GM21529 (cell line): Measurements from ENCODE around the gene C1orf167.
"Not testable (repeated sequence)": the region's sequence is repeated elsewhere in the genome, so short reads cannot be mapped to it uniquely, and the experiment has no call there.

Experiments used
- ATAC-seq: cut with Tn5 transposase; IDR thresholded peaks from one replicate; pipeline ENCODE4 v1.9.1; 2021; ENCODE audit not compliant: unreplicated experiment

C1orf167 gene

GRCh38 chr1:11800756-11801433 is 38.9 kb downstream of the C1orf167 start:
- no peak for ATAC-seq

GRCh38 chr1:11802616-11802972 is 40.6 kb downstream of the C1orf167 start:
- ATAC-seq: no peak

- ATAC-seq: peak; percentile 28
Observed at GRCh38 chr1:11802973-11803885, 41.2 kb downstream of the C1orf167 start.

GRCh38 chr1:11803924-11804665 is 42.1 kb downstream of the C1orf167 start:
- ATAC-seq: not testable (repeated sequence)

DNA sequence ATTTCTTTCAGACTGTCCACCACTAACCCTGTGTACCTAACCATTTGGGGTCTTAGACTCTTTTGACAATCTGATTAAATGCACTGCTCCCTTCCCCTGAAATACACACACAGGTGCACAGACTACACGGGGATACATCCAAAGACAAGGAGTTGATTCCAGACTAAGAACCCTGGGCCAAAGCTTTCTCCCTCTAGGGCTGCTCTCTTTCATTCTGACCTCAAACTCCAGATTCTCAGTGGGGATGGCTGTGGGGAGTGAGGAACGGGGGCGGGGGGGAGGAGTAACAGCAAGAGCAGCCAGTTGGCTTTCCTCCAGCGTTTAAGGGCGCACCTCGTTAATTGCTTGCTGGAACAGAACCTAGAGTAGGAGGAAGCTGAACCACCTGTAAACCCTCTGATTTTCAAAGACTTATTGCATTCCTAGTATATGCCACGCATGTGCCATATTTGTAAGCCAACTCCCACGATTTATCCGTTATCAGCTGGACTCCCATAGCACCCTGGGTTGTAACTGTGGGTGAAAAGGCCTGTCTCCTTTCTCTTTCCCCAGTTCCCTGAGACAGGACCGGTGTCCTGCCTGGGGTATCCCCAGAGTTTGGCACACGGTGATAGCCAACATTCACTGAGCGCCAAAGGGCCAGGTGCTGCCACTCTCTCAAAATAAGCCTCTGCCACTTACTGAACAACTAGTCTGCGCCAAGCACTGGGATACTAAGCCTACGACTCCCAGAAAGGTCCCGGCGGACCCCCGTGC is 42.9 kb downstream of the C1orf167 start:
- ATAC-seq: no peak

GRCh38 chr1:11805422-11806306 is 43.7 kb downstream of the C1orf167 start, which contains the start of the genes CLCN6 and MTHFR:
Gene CLCN6, plus strand, starts transcription at chr1:11806191. Its CDS starts 72 bp downstream, at chr1:11806263.
Gene MTHFR, minus strand, starts transcription at chr1:11805964. Its CDS starts 2,848 bp downstream, at chr1:11803116.
- ATAC-seq: peak; percentile 78

DNA sequence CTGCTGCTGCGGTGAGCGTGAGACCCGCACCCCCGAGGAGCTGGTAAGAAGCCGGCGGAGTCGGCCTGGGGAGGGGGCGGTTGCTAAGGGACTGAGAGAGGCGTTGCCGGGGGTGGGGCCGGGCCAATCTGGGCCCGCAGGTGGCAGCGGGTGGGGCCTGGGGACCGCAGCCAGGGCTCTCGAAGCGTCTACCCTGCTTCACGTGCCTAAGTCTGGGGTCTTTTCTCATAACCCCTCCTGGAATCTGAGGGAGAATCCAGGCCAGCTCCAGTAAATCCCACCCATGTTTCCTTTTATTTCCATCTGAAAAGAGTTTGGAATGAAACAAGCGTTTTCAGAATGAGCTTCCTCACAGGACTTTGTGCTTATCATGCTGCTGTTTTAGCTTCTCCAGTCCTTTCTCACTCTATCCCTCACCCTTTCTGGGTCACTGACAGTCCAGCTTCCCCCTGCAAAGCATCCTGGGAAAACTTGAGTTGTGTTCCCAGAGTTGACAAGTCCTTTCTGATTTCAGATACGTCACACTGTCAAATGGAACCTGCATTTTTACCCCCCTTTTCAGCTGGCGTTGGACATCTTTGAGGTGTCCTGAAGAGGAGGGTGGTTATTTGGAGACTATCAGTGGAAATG is 44.4 kb downstream of the C1orf167 start:
- ATAC-seq: peak; percentile 35

DNA sequence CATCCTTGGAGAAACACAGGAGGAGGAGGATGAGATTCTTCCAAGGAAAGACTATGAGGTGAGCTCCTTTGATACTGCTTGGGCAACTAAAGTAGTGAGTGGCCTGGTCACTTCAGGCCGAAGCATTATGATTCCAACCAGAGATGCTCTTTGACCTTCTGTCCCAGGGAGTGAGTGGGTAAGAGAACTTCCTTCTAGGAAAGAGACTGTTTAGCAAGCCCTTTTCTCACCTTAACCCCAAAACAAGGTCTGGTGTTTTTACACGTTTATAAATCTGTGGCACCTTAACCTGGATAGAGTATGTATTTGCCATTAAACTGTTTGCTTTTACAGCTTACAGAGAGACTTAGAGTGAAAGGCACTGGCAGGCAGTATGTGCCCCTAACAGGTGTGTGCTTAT is 45.1 kb downstream of the C1orf167 start:
- no peak for ATAC-seq

- ATAC-seq: no peak
Observed at GRCh38 chr1:11813021-11813420, 51.0 kb downstream of the C1orf167 start.

DNA sequence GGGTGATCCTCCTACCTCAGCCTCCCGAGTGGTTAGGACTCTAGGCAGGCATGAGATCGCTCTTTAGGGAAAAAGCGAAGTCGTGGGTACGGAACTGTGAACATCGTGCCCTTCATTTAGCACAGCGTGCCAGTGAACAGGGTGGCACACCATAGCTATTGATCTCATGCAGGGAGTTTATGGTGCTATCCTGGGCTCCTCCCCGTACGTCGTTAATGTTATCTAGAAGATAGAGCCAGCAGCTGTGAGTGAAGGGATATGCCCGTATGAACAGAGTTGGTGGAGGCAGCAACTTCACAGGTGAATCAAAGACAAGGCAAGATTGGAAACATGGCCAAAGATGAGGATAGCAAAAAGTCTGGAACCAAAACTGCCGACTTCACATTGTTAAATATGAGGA is 55.2 kb downstream of the C1orf167 start:
- no peak for ATAC-seq

DNA sequence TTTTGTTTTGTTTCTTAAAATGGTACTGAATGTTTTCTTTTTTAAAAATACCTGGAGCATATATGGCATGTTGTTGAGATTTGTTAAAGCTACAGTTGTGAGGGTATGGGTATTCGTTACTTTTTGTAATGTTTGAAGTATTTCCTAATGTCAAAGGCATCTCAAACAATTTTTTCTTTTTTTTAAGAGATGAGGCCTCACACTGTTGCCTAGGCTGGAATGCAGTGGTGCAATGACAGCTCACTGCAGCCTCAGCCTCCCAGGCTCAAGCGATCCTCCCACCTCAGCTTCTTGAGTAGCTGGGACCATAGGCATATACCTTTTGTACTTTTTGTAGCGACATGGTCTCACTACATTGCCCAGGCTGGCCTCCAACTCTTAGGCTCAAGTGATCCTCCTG is 60.1 kb downstream of the C1orf167 start:
- ATAC-seq: no peak

GRCh38 chr1:11823366-11824137 is 61.6 kb downstream of the C1orf167 start:
- no peak for ATAC-seq

GRCh38 chr1:11825131-11825530 is 63.1 kb downstream of the C1orf167 start:
- ATAC-seq: no peak

DNA sequence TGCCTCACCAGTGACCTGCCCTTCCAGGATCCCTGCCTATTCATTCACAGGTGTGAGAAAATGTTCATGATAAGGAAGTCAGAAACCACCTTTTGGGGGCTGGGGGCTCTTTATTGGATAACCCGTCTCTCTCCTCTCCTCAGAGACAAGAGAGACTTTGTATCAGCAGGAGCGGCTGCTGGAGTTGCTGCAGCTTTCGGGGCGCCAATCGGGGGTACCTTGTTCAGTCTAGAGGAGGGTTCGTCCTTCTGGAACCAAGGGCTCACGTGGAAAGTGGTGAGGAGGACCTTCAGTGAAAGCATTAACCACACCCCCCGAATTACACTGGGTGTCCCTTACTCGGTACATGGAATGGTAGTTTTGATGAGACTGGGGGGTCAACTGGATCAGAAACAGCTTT is 65.0 kb downstream of the C1orf167 start:
- no peak for ATAC-seq

DNA sequence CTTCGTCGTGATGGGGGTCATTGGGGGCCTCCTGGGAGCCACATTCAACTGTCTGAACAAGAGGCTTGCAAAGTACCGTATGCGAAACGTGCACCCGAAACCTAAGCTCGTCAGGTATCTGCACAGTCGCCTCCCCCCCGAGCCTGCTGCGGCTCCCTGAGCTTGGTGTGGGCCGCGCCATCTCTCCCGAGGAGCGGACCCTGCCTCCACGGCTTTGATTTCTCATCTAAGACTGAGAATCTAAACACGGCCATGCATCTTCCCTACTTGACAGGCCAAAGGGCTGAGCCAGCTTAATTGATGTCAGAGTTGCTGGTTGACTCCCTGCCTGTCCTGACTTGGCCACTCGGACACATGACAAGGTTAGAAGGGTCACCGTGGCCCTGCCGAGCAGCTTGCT is 66.5 kb downstream of the C1orf167 start:
- no peak for ATAC-seq

- ATAC-seq: no peak
Observed at GRCh38 chr1:11831945-11832725, 70.1 kb downstream of the C1orf167 start.

DNA sequence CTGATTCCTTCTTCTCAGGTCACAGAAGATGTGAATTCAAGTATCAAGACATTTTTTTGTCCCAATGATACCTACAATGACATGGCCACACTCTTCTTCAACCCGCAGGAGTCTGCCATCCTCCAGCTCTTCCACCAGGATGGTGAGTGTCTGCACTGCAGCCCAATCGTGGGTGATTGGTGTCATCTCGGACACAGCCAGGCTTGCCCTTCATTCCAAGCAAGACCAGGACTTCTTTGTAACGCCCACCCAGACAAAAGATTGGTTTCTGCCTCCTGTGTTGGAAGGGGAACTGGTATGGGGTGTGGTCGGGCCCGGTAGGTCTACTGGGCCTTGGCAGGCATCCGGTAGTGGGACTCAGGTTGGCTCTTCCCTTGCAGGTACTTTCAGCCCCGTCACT is 71.5 kb downstream of the C1orf167 start:
- no peak for ATAC-seq

- ATAC-seq: no peak
Observed at GRCh38 chr1:11833900-11834299, 71.9 kb downstream of the C1orf167 start.
